H1 (cell line): Measurements from ENCODE around the gene ABI3BP. TPM values are rescaled to one million over a fixed set of nuclear protein-coding genes. Genes with fewer than 3 reads are reported as not detected.

ENCODE experiments used
- CREB1 ChIP-seq: IDR thresholded peaks from 2 replicates; pipeline ENCODE4 v1.6.1; 2012; ENCODE audit warnings: inconsistent platforms
- E2F6 ChIP-seq: IDR thresholded peaks from 2 replicates; pipeline ENCODE4 v1.6.1; 2012; ENCODE audit warnings: inconsistent platforms
- EZH2 ChIP-seq: fragments of 200-600 bp; sonication (generic); IDR thresholded peaks from 2 replicates; pipeline ENCODE4 v1.7.1; 2012; ENCODE audit warnings: low read depth, mild to moderate bottlenecking, moderate library complexity, low read length, inconsistent platforms; ENCODE audit not compliant: severe bottlenecking
- KDM1A ChIP-seq: fragments of 200-600, 300-600 bp; sonication (generic); IDR thresholded peaks from 2 replicates; pipeline ENCODE4 v1.7.1; 2016; ENCODE audit warnings: mild to moderate bottlenecking, low read length, borderline replicate concordance
- KDM4A ChIP-seq: IDR thresholded peaks from one replicate; pipeline ENCODE4 v1.7.1; 2012; ENCODE audit warnings: low read depth, mild to moderate bottlenecking, moderate library complexity, low read length, inconsistent platforms; ENCODE audit not compliant: severe bottlenecking
- POU5F1 ChIP-seq: IDR thresholded peaks from 2 replicates; pipeline ENCODE4 v1.6.1; 2011; ENCODE audit warnings: low read depth, mild to moderate bottlenecking, low read length, moderate library complexity
- RFX5 ChIP-seq: IDR thresholded peaks from 2 replicates; pipeline ENCODE4 v1.6.1; 2011; ENCODE audit warnings: low read depth, low read length, improper control_type of control experiment, borderline replicate concordance
- SIN3A ChIP-seq, 2 experiments: IDR thresholded peaks in 1 of 2; conservative IDR thresholded peaks in 1 of 2; 2 replicates each; pipeline ENCODE4 v1.6.1; 2011 to 2012; ENCODE audit warnings: low read length in 2 of 2, improper control_type of control experiment in 1 of 2, low read depth in 1 of 2, mild to moderate bottlenecking in 1 of 2
- SIX5 ChIP-seq: IDR thresholded peaks from 2 replicates; pipeline ENCODE4 v1.6.1; 2011; ENCODE audit warnings: mild to moderate bottlenecking, low read depth, low read length
- TEAD4 ChIP-seq: IDR thresholded peaks from 2 replicates; pipeline ENCODE4 v1.6.1; 2012; ENCODE audit warnings: low read depth, low read length, inconsistent platforms, mixed read lengths
- polyA plus RNA-seq, 7 experiments: library from polyadenylated mRNA; depleted of rRNA in 3 of 7; stranded (reverse) in 5 of 7; unstranded in 2 of 7; fragments of >200 nt in 5 of 7; fragments of 200-250 nt in 2 of 7; gene quantifications; 1 replicate in 5 of 7; 2 replicates in 1 of 7; 4 replicates in 1 of 7; pipeline versions ENCODE4 v1.2.1 to v1.2.3, GENCODE V29; 2011 to 2013; ENCODE audit warnings: missing spikeins in 2 of 7, mixed read lengths in 2 of 7
- small RNA-seq: library from polyadenylated mRNA; stranded (forward); fragments of <200 nt; extraction: miRNeasy Mini kit (QIAGEN cat#:217004); gene quantifications from one replicate; pipeline ENCODE3, GENCODE V24; 2013; ENCODE audit not compliant: insufficient read depth
- total RNA-seq: library from RNA; stranded (reverse); fragmentation: NEBNext Ultra II Directional; extraction: Animal tissue kit (Norgen Biotek cat#: 25700); gene quantifications from 2 replicates; pipeline ENCODE4 v1.2.1, GENCODE V29; 2021

Gene ABI3BP
- total and polyA plus RNA-seq, 2 of the 8 experiments (the other 6 are each of a cell fraction or from before 2014, with no cell fraction given) = 0.08 to 0.32 TPM

GRCh38 chr3:100700708-100701107 is 292.5 kb downstream of the ABI3BP start (continued):
- TF ChIP-seq KDM1A (no peak), EZH2 (no peak), RFX5 (no peak), SIN3A (conservative IDR thresholded peaks at IDR 0.05 in 1 of 2, IDR thresholded peaks at IDR 0.05 in 1 of 2; ENCODE audit: low read depth in 1 of 2, low read length in 2 of 2) (no peak), KDM4A (no peak), CREB1 (no peak), POU5F1 (no peak), E2F6 (no peak), SIX5 (no peak), TEAD4 (no peak)

Small RNA genes within 50 kb of the gene (small RNA-seq; reads per million reads assigned to genes)
- gene RNU6-865P = not detected
